HFF-Myc (cell line): ENCODE measurements around the gene GTF3C5.

Source experiments
- DNase-seq: peaks from one replicate; pipeline ENCODE4 v3.0.0-alpha.2; 2011; ENCODE audit warnings: low read depth; ENCODE audit errors: extremely low read depth
- H3K4me3 ChIP-seq: replicated peaks from 2 replicates; pipeline ENCODE4 v1.5.1; 2011; ENCODE audit warnings: low read depth, mild to moderate bottlenecking, control low read depth, low read length
- TF ChIP-seq, protein P1 (sequence below): IDR thresholded peaks from 2 replicates; pipeline ENCODE4 v1.5.1; 2012; ENCODE audit warnings: mild to moderate bottlenecking, low read depth, low read length, control low read depth; ENCODE audit errors: missing control alignments

Gene GTF3C5, protein sequence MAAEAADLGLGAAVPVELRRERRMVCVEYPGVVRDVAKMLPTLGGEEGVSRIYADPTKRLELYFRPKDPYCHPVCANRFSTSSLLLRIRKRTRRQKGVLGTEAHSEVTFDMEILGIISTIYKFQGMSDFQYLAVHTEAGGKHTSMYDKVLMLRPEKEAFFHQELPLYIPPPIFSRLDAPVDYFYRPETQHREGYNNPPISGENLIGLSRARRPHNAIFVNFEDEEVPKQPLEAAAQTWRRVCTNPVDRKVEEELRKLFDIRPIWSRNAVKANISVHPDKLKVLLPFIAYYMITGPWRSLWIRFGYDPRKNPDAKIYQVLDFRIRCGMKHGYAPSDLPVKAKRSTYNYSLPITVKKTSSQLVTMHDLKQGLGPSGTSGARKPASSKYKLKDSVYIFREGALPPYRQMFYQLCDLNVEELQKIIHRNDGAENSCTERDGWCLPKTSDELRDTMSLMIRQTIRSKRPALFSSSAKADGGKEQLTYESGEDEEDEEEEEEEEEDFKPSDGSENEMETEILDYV

DNA sequence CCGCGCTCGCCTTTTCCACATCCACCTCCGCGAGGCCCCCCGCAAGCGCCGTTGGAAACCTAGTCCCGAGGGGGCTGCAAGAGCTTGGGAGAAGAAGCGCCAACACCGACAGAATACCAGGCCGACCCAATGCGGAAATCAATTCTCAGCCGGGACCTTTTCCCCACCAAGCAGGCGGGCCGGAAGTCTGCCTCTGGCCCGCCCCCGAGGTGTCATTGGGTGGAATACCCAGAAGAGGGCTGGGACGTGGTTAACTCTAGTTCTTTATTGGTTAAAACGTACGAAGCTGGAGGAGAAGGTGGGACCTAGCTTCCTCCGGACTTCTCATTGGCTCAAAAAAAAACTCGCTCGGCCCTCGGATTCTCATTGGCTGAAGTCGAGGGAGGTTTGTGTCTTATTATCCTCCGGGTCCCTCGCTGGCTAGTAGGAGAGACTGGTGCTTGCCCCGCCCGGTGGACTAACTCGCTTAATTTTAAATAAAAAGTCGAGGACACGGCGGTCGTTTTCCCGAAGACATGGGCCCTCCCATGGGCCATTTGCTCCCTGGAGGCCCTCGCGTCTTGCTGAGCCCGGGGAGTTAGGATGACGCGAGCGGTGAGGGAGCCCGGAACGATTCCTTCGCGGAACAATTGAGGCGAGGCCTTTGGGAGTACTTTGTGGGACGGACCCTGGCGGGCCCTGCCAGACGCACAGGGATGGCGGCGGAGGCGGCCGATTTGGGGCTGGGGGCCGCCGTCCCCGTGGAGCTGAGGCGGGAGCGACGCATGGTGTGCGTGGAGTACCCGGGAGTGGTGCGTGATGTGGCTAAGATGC is at the start of gene GTF3C5:
Gene GTF3C5, plus strand, starts transcription at position 681 of the 813 bp plus-strand sequence. Its CDS starts 15 bp downstream, at position 696.
- peak within 1 kb of the TSS; percentile 79 for H3K4me3 ChIP-seq
- TF ChIP-seq, protein P1, sequence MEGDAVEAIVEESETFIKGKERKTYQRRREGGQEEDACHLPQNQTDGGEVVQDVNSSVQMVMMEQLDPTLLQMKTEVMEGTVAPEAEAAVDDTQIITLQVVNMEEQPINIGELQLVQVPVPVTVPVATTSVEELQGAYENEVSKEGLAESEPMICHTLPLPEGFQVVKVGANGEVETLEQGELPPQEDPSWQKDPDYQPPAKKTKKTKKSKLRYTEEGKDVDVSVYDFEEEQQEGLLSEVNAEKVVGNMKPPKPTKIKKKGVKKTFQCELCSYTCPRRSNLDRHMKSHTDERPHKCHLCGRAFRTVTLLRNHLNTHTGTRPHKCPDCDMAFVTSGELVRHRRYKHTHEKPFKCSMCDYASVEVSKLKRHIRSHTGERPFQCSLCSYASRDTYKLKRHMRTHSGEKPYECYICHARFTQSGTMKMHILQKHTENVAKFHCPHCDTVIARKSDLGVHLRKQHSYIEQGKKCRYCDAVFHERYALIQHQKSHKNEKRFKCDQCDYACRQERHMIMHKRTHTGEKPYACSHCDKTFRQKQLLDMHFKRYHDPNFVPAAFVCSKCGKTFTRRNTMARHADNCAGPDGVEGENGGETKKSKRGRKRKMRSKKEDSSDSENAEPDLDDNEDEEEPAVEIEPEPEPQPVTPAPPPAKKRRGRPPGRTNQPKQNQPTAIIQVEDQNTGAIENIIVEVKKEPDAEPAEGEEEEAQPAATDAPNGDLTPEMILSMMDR: no peak
- peak; percentile 98 for DNase-seq

DNA sequence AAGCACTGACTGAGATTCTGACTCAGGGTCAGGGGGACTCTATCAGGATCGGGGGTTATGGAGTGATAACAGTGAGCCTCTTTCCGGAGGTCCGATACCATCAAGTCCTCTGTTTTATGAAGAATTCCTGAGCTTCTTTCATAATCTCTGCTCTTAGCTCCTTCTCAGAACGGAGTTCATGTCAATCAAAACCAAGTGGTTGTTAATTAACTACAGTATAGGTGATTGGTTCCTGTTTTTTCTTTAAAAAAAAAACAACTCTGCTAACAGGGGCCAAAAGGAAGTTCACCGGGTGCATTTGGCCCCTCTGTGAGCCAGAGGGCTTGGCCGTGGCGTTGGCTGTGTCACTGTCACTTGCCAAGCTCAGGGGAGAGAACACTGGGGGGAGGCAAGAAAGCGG is 48.3 kb upstream of the GTF3C5 start:
- DNase-seq: no peak
- TF ChIP-seq, protein P1: no peak
- no peak overlapping the region for H3K4me3 ChIP-seq

DNA sequence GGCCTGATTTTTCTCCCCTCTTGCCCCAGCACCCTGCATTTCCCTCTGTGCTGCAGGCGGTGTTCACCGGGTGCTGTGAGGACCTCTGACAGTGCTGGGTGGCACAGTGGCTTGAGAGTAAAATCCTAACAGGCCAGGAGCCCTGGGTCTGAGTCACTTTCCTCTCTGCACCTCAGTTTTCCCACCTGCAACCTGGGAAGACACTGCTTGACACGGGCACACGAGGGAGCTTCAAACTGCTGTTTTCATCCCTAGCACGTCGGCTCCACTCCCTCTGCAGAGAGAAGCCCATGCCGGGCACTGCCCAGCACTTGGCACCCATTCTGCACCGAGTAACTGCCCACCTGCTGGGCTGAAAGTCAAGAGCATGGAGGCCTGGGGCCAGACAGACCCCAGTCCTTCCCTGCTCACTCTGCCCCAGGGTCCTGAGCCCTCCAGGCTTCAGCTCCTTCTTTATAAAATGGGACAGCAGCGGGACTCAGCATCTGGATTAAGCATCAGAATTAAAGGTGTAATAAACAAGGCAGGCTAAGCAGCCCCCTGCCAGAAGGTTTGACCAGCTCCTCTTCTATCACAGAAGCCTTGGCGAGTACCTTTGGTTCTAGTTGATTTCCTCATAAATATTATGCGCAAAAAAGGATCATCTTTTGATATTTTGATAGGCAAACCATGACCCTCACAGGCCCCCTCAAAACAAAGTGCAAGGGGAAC is 47.2 kb upstream of the GTF3C5 start:
- no peak overlapping the region for H3K4me3 ChIP-seq
- no peak for DNase-seq
- TF ChIP-seq, protein P1: no peak

DNA sequence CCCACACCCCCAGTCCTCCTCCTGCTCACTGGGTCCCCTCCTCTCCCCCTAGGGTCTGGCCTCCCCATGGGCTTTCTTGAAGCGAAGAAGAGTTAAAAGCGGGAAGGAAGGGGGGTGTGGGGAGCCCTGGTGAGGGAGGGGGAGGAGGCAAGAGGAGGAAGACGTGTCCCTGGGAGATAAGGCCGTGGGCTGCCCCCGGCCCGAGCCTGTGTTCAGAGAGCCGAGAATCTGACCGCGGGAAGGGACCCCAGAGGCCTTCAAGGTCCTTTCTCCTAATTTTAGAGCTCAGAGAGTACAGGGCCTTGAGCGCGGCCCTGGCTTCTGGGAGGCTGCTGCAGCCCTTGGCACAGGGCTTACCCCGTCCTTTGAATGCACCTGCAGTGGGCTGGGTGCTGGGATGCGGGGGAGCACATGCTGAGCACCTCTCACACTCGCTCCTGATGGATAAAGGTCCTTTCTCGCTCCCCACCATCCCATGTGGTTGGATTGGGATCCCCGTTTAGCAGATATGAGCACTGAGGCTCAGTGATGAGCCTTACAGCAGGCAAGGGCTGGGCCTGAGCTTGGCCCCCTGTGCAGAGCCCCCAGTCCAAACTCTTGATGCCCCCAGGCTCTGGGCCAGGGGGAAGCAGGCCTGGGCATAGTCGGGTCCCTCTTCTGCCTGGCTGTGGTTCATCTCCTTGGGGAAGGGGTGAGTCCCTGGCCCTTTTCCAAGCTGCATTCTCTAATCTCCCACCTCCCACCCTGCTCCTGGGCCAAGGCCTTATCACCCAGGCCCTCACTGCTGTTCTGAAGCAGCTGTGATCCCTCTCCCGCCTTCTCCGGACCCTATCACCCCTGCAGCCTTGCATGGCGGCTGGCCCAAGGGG is 46.4 kb upstream of the GTF3C5 start:
- H3K4me3 ChIP-seq: no peak overlapping the region
- DNase-seq: no peak
- TF ChIP-seq, protein P1: no peak

DNA sequence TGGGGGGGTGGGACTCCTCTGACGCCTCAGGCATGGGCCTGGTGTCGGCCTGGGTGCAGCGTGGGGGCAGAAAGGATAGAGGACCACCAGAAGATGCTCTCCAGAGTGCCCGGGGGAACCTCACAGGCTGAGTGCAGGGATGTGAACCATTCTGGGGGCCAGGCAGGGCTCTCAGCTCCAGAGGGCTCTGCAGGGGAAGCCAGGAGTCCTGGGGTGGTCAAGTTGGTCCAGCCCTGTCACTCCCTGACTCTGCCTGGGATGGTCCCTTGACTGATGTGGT is 45.8 kb upstream of the GTF3C5 start:
- H3K4me3 ChIP-seq: no peak overlapping the region
- TF ChIP-seq, protein P1: no peak
- no peak for DNase-seq

DNA sequence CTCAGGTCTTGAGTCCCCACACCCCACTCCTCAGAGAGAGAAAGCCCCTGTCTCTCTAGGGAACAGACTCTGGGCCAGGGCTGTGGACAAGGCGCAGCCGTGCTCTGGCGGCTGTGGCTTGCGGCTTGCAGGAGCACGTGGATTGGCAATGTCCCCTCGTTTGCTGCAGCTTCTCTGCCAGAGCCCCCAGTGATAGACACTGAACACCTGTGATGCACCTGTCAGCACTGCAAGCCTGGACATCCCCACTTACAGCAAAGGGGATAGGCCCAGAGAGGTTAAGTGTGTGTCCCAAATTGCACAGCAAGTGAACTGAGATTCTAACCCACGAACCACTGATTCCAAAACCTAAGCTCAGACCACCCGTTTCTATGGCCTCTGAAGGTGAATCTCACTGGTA is 45.3 kb upstream of the GTF3C5 start:
- DNase-seq: no peak
- H3K4me3 ChIP-seq: no peak overlapping the region
- TF ChIP-seq, protein P1: no peak
